Occipital lobe (tissue), 2 donors: ENCODE results near the gene CYTH3. TPM values are rescaled to one million over a fixed set of nuclear protein-coding genes. Genes with fewer than 3 reads are reported as not detected.
"Not testable (repeated sequence)": the region's sequence is repeated elsewhere in the genome, so short reads cannot be mapped to it uniquely, and the experiment has no call there.

Experiments used
- DNase-seq: peaks from one replicate; lab custom pipeline; 2025; lab: John Stamatoyannopoulos, UW
- total RNA-seq: library from RNA; depleted of rRNA; stranded (reverse); fragments of >200 nt; gene quantifications from one replicate; pipeline ENCODE4 v1.2.3, GENCODE V29; 2014

The CYTH3 gene, protein sequence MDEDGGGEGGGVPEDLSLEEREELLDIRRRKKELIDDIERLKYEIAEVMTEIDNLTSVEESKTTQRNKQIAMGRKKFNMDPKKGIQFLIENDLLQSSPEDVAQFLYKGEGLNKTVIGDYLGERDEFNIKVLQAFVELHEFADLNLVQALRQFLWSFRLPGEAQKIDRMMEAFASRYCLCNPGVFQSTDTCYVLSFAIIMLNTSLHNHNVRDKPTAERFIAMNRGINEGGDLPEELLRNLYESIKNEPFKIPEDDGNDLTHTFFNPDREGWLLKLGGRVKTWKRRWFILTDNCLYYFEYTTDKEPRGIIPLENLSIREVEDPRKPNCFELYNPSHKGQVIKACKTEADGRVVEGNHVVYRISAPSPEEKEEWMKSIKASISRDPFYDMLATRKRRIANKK
- 35.6 TPM for total RNA-seq

GRCh38 chr7:6272481-6273323 is at the start of gene CYTH3:
CYTH3 (minus strand) TSS chr7:6272624; CDS start chr7:6272507, 117 bp downstream.
- DNase-seq, result peak; percentile 60

GRCh38 chr7:6320791-6321190 is 48.4 kb upstream of the CYTH3 start:
- no peak for DNase-seq

DNA sequence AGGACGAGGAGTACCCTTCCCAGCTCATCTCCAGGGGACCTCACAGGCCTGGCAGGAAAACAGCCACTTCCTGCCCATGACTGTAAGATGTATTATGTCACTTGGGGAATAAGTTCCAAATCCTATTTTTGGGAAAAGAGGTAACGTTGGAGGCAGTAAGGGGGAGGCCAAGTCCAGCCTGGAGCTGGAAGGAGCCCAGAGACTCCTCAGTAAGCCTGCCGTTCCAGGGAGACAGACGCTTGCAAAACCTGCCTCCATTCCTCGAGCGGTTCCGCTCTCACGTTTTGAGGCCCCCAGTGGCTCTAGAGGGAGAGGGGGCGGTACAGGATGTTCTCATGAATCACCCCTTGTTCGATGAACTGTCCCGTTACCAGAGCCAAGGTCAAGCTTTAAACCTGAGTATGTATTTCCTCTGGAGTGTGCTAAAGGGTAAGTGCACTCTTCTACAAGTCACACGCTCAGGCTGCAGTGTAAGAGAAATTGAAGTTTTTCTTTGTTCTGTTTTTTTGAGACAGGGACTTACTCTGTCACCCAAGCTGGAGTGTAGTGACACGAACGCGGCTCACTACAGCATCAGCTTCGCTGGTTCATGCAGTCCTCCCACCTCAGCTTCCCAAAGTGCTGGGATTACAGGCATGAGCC is 45.5 kb upstream of the CYTH3 start:
- peak; percentile 22 for DNase-seq

DNA sequence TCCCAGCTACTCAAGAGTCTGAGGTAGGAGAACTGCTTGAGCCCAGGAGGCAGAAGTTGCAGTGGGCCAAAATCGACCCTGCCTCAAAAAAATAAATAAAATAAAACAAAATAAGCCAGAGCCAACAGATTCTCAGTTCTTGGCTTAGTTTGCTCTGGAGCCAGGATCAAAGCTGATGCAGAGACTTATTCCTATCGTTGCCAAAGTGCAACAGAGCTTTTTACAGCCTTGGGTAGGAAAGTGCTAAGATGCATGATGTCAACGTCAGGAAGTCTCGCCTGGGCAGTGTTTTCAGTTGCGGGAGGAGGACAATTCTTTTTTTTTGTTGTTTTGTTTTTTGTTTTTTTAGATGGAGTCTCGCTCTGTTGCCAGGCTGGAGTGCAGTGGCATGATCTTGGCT is 43.8 kb upstream of the CYTH3 start:
- no peak for DNase-seq

DNA sequence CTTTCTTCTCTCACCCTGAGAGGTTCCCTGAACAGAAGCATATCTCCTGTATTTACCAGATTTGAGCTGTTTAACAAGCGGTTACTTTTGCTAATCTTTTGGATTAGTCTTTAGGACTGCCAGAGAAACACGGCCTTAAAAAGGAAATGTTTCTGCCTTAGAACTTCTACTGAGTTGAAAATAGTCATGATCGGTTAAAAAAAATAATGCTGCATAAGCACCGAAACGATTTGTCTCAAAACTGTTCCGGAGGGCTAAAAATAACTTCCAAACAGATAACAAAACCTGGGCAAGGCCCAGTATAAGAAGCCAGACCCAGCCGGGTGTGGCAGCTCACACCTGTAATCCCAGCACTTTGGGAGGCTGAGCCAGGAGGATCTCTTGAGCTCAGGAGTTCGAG is 43.3 kb upstream of the CYTH3 start:
- DNase-seq, result no peak

DNA sequence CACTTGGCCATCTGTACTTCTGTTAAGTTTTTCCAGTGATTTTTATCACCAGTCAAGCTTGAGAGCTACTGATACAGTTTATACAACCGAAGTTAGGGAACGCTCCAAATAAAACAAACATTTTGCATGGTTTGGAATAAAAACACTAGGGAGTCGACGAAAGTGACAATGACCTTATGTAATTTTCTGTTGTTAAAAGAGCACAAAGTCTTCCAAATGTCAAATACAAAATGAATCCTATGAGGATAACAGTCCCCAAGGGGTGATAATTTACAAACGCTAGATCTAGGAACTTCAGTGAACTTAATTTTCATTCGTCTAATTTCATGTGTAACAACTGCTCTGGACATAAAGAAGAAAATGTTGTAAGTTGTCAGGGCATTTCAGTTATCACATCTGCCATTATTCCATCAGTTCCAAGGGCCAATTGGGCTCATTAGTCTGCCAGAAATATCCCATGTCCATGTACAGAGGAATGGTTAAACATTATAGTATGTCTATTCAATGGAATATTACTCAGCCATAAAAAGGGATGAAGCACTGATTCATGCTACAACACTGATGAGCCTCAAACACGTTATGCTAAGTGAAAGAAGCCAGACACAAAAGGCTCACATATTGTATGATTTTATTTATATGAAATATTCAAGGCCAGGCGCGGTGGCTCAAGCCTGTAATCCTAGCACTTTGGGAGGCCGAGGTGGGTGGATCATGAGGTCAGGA is 38.0 kb upstream of the CYTH3 start:
- DNase-seq, result no peak

DNA sequence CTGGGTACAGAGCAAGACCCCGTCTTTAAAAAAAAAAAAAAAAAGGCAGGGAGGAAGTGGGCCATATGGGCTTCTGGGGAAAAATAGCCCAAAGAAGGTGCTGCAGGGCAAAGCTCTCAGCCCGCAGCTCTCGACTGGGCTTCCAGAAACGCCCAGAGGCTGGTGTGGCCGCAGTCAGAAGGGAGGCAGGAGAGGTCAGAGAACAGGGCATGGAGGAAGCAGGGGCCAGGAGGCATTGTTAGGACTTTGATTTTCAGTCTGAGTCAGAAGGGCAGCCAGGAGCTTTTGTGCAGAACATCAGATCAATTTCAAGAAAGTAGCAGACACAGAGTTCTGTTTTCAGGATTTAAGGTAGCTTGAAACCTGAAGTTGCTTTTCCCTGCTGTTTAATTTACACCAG is 35.3 kb upstream of the CYTH3 start:
- DNase-seq, result no peak

- DNase-seq, result no peak
These were observed 34.0 kb upstream of the CYTH3 start for GRCh38 chr7:6306471-6306870.

- no peak for DNase-seq
These were observed 32.9 kb upstream of the CYTH3 start for GRCh38 chr7:6305330-6305729.

- DNase-seq, result not testable (repeated sequence)
These were observed 29.0 kb upstream of the CYTH3 start for GRCh38 chr7:6301446-6301845.

DNA sequence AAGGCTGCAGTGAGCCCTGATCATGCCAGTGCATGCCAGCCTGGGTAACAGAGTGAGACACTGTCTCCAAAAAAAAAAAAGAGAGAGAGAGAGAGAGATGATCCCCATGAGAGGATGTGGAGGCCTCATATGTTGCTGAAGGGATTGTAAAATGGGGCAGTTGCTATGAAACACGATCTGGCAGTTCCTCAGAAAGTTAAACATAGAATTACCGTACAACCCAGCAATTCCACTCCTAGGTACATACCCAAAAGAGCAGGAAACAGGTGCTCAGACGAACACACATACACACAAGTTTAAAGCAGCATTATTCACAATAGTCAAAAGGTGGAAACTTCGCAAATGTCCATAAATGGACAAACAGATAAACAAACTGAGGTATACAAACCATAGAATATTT is 27.4 kb upstream of the CYTH3 start:
- no peak for DNase-seq

- no peak for DNase-seq
These were observed 22.4 kb upstream of the CYTH3 start for GRCh38 chr7:6294839-6295238.

GRCh38 chr7:6293202-6293601 is 20.8 kb upstream of the CYTH3 start:
- no peak for DNase-seq

- not testable (repeated sequence) for DNase-seq
These were observed 19.5 kb upstream of the CYTH3 start for GRCh38 chr7:6291941-6292340.

DNA sequence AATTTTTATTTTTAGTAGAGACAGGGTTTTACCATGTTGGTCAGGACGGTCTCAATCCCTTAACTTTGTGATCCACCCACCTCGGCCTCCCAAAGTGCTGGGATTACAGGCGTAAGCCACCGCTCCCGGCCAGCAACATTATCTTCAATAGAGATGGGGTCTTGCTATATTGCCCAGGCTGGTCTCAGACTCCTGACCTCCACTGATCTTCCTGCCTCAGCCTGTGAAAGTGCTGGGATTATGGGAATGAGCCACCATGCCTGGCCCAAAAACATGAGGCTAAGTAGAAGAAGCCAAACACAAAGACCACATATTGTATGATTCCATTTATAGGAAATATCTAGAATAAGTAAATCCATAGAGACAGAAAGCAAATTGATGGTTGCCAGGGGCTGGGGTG is 19.1 kb upstream of the CYTH3 start:
- no peak for DNase-seq

DNA sequence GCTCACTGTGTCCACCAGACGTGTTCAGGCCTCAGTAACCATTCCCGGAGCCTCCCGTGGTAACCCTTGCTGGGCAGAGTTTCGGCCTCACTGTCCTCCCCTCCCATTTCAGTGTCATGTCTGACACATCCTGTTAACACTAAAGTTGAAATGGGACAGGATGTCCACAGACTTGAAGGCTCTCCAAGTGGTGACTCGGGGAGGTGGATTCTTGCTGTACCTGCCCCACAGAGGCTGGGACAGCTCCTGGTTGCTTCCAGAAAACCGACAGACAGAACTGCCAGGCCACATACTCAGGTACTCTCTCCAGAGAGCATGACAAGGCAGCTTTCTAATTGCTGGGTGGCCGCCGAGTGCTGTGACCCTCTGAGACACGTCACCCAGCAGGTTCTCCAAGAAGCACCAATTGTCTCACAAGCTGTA is 17.9 kb upstream of the CYTH3 start:
- DNase-seq, result no peak

DNA sequence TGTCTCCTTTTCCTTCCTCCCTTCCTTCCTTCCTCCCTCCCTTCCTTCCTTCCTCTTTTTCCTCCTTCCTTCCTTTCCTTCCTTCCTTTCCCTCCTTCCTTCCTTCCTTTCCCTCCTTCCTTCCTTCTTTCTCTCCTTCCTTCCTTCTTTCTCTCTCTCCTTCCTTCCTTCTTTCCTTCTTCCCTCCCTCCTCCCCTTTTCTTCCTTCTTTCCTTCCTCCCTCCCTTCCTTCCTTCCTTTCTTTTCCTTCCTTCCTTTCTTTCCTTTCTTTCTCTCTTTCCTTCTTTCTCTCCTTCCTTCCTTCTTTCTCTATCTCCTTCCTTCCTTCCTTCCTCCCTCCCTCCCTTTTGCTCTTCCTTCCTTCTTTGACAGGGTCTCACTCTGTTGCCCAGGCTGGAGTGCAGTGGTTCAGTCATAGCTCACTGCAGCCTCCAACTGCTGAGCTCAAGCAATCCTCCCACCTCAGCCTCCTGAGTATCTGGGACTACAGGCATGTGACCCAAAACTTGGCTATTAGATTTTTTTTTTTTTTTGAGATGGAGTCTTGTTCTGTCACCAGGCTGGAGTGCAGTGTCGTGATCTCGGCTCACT is 15.9 kb upstream of the CYTH3 start:
- DNase-seq, result no peak

- DNase-seq, result no peak
These were observed 14.1 kb upstream of the CYTH3 start for GRCh38 chr7:6286486-6286885.

DNA sequence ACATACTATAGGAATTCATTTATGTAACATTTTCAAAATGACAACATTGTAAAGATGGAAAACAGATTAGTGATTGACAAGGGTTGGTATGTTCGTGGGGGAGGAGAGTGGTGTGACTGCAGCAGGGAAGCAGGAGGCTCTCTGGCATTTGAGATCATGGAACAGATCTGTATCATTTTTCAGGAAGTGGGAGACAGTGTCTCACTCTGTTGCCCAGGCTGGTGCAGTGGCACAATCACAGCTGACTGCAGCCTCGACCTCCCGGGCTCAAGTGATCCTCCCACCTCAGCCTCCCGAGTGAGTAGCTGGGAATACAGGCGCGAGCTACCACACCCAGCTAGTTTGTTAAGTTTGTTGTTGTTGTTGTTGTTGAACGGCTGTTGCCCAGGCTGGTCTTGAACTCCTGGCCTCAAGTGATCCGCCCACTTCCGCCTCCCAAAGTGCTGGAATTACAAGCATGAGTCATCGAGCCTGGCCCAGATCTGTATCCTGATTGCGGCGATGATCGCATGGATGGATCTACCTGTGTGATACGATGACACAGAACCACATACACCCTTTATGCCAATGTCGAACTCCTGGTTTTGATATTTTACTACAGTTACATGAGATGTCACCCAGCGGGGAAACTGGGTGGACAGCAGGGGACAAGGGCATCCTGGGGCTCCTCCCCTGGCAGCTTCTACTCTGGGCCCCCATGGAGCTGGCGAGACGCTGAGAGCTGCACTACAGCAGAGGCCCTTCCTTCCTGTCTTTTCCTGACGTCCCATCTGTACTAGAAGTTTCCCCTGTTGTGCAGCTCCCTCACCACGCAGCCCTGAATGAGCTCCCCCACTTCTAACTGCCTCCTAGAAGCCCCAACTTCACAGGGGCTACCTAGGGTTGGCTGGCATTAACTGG is 12.3 kb upstream of the CYTH3 start:
- no peak for DNase-seq

GRCh38 chr7:6284055-6284400 is 11.6 kb upstream of the CYTH3 start:
- no peak for DNase-seq
